Measurements from ENCODE around the gene EXOSC9. TPM values are rescaled to one million over a fixed set of nuclear protein-coding genes. Genes with fewer than 3 reads are reported as not detected.

Gene EXOSC9
- polyA plus RNA-seq, 6 donors from 2014 or later: 12.0 to 45.3 (median 40.1) TPM

- Mint-ChIP-seq H3K27ac (peak overlapping the region in 1 of 6 donors; percentile 14), H3K4me3 (peak overlapping the region in 1 of 8 donors; percentile 16), H3K9me3 (no peaks in the 10 kb centered on the region), H3K36me3 (peaks cover 0 to 4% of the 10 kb centered on the region in 2 donors), H3K4me1 (peaks cover 13 to 18% (median 13%) of the 10 kb centered on the region in 3 donors), H3K27me3 (no peaks in the 10 kb centered on the region)
- ATAC-seq (ENCODE audit: low read depth in 2 of 2) (no peak), DNase-seq (no peak)
Measured at GRCh38 chr4:121819216-121819965, 18.3 kb downstream of the EXOSC9 start.

GRCh38 chr4:121822047-121822446, 20.9 kb downstream of the EXOSC9 start:
- no peak for ATAC-seq (ENCODE audit: low read depth in 2 of 2)
- H3K27ac Mint-ChIP-seq: no peak overlapping the region
- DNase-seq: no peak
- H3K4me3 Mint-ChIP-seq: peak overlapping the region in 3 of 8 donors; percentile 83 to 100 (median 86)
- H3K36me3 Mint-ChIP-seq: peaks cover 0 to 4% of the 10 kb centered on the region in 2 donors
- peaks cover 13 to 18% (median 13%) of the 10 kb centered on the region in 3 donors for H3K4me1 Mint-ChIP-seq
- H3K9me3 Mint-ChIP-seq: no peaks in the 10 kb centered on the region
- H3K27me3 Mint-ChIP-seq: no peaks in the 10 kb centered on the region

- DNase-seq (no peak), ATAC-seq (ENCODE audit: low read depth in 2 of 2) (no peak)
- Mint-ChIP-seq H3K4me3 (peak overlapping the region; percentile 83 to 100 (median 94)), H3K27me3 (no peaks in the 10 kb centered on the region), H3K9me3 (no peaks in the 10 kb centered on the region), H3K36me3 (peaks cover 0 to 4% of the 10 kb centered on the region in 2 donors), H3K4me1 (peaks cover 13 to 18% (median 13%) of the 10 kb centered on the region in 3 donors), H3K27ac (peak overlapping the region in 2 of 6 donors; percentile 83 to 96)
Measured at GRCh38 chr4:121822796-121823504, 21.8 kb downstream of the EXOSC9 start.

DNA sequence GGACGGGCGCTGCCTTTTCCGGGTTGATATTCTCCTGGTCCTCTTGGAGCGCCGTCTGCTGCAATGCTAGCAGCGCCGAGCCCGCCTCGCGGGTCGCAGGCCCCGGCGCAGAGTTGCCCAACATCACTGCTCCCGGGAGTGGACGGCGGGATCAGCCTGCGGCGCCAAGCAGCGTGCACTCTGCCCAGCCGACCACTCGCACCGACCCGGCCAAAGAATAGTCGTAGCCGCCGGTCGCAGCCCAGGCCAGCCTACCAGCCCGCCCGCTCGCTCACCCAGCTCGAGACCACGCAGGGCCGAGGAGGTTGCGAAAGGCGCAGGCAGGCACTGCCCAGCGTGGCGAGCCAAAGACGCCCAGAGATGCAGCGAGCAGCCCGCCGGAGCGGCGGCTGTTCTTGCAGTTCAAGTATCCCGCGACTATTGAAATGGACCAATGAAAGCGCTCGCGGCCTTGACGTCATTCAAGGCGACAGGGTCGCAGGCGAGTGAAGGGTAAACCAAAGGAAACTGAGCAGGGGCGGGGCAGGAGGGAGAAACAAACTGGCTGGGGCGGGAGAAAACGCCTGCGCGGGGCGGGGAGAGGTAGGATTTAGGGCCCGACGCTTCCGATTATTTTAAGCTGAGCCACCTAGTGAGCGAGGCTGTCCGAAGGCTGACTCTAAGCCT, 22.5 kb downstream of the EXOSC9 start, which contains the start of gene CCNA2:
TSS of gene CCNA2 (minus strand) at position 379 of the 666 bp plus-strand sequence. CDS start at position 124, 255 bp downstream.
- peaks cover 13 to 18% (median 13%) of the 10 kb centered on the region in 3 donors for H3K4me1 Mint-ChIP-seq
- peak within 1 kb of the TSS; percentile 83 to 100 (median 94) for H3K4me3 Mint-ChIP-seq

GRCh38 chr4:121824171-121824527, 23.0 kb downstream of the EXOSC9 start:
- DNase-seq (no peak), ATAC-seq (ENCODE audit: low read depth in 2 of 2) (no peak)
- Mint-ChIP-seq H3K9me3 (no peaks in the 10 kb centered on the region), H3K36me3 (no peaks in the 10 kb centered on the region), H3K27ac (peak overlapping the region in 5 of 6 donors; percentile 58 to 97 (median 90)), H3K4me3 (peak overlapping the region; percentile 83 to 100 (median 94)), H3K4me1 (peaks cover 13 to 18% (median 13%) of the 10 kb centered on the region in 3 donors), H3K27me3 (no peaks in the 10 kb centered on the region)

More for the DNA sequence above, 22.5 kb downstream of the EXOSC9 start, which contains the start of gene CCNA2:
- peak; percentile 90 for DNase-seq
- Mint-ChIP-seq H3K9me3 (no peaks in the 10 kb centered on the region), H3K27me3 (no peaks in the 10 kb centered on the region), H3K36me3 (no peaks in the 10 kb centered on the region), H3K27ac (peak within 1 kb of the TSS; percentile 78 to 98 (median 93))
- ATAC-seq (ENCODE audit: low read depth in 2 of 2): peak; percentile 98

- Mint-ChIP-seq H3K4me3 (peak overlapping the region in 4 of 8 donors; percentile 27 to 56 (median 32)), H3K27ac (no peak overlapping the region), H3K4me1 (peaks cover 13 to 18% (median 13%) of the 10 kb centered on the region in 3 donors), H3K27me3 (no peaks in the 10 kb centered on the region), H3K36me3 (no peaks in the 10 kb centered on the region), H3K9me3 (no peaks in the 10 kb centered on the region)
- DNase-seq (no peak), ATAC-seq (ENCODE audit: low read depth in 2 of 2) (no peak)
Measured at GRCh38 chr4:121824950-121825349, 23.8 kb downstream of the EXOSC9 start.

- no peak for DNase-seq
- H3K4me3 Mint-ChIP-seq: peak overlapping the region in 1 of 8 donors; percentile 3
- H3K9me3 Mint-ChIP-seq: no peaks in the 10 kb centered on the region
- no peak overlapping the region for H3K27ac Mint-ChIP-seq
- peaks cover 0 to 6% of the 10 kb centered on the region in 2 donors for H3K36me3 Mint-ChIP-seq
- ATAC-seq (ENCODE audit: low read depth in 2 of 2): no peak
- H3K4me1 Mint-ChIP-seq: peaks cover 9 to 15% (median 10%) of the 10 kb centered on the region in 3 donors
- H3K27me3 Mint-ChIP-seq: no peaks in the 10 kb centered on the region
Measured at GRCh38 chr4:121827853-121828252, 26.7 kb downstream of the EXOSC9 start.

DNA sequence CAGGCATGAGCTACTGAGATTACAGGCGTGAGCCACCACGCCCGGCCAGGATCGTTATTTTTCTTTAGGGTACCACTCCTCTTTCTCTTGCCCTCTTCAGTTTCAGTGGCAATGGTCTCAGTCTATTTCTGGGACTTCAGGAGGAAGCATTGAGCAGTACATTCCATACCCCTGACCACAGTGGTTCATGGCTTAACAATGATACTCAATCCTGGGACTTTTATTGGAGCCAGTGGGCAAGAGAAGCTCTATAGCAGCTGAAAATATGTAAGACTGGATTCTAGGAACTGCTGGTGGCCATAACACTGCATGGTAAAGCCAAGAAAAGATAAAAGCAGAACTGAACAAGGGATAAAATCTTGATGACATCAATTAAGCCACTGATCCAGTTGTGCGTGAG, 28.4 kb downstream of the EXOSC9 start:
- Mint-ChIP-seq H3K36me3 (peaks cover 0 to 6% of the 10 kb centered on the region in 2 donors), H3K27ac (no peak overlapping the region), H3K4me1 (no peaks in the 10 kb centered on the region), H3K27me3 (no peaks in the 10 kb centered on the region), H3K4me3 (no peak overlapping the region), H3K9me3 (no peaks in the 10 kb centered on the region)
- DNase-seq (no peak), ATAC-seq (ENCODE audit: low read depth in 2 of 2) (no peak)

- DNase-seq (no peak), ATAC-seq (ENCODE audit: low read depth in 2 of 2) (no peak)
- Mint-ChIP-seq H3K4me3 (no peak overlapping the region), H3K9me3 (peaks cover 0 to 2% (median 0%) of the 10 kb centered on the region in 7 donors), H3K27ac (no peak overlapping the region), H3K36me3 (peaks cover 8 to 19% of the 10 kb centered on the region in 2 donors), H3K27me3 (no peaks in the 10 kb centered on the region), H3K4me1 (no peaks in the 10 kb centered on the region)
Measured at GRCh38 chr4:121838136-121838535, 37.0 kb downstream of the EXOSC9 start.

GRCh38 chr4:121842862-121843261, 41.7 kb downstream of the EXOSC9 start:
- Mint-ChIP-seq H3K4me1 (no peaks in the 10 kb centered on the region), H3K27ac (no peak overlapping the region), H3K4me3 (no peak overlapping the region), H3K36me3 (peaks cover 9 to 34% of the 10 kb centered on the region in 2 donors), H3K27me3 (no peaks in the 10 kb centered on the region), H3K9me3 (peaks cover 0 to 2% (median 0%) of the 10 kb centered on the region in 7 donors)
- no peak for ATAC-seq (ENCODE audit: low read depth in 2 of 2)
- no peak for DNase-seq

GRCh38 chr4:121846662-121847061, 45.5 kb downstream of the EXOSC9 start:
- H3K9me3 Mint-ChIP-seq: no peaks in the 10 kb centered on the region
- DNase-seq: no peak
- H3K36me3 Mint-ChIP-seq: peaks cover 9 to 21% of the 10 kb centered on the region in 2 donors
- no peaks in the 10 kb centered on the region for H3K4me1 Mint-ChIP-seq
- no peaks in the 10 kb centered on the region for H3K27me3 Mint-ChIP-seq
- no peak overlapping the region for H3K27ac Mint-ChIP-seq
- H3K4me3 Mint-ChIP-seq: no peak overlapping the region
- ATAC-seq (ENCODE audit: low read depth in 2 of 2): no peak

DNA sequence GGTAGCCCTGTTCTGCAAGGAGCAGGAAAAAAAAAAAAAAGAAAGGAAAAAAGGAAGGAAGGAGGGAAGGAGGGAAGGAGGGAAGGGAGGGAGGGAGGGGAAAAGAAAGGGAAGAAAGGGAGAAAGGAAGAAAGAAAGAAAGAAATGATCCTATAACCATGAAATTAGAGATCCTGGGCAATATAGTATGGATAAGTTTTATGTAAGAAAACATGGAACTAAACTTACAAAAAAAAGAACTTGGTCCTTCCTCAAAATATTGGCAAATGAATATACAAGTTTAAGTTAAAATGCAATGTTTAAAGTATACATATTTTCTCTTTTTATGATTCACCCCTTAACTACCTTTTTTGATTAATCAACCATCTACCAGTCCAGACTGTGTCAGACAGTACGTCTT, 50.2 kb downstream of the EXOSC9 start:
- Mint-ChIP-seq H3K4me3 (no peak overlapping the region), H3K36me3 (no peaks in the 10 kb centered on the region), H3K9me3 (no peaks in the 10 kb centered on the region), H3K27ac (peak overlapping the region in 1 of 6 donors; percentile 40), H3K4me1 (no peaks in the 10 kb centered on the region), H3K27me3 (no peaks in the 10 kb centered on the region)
- DNase-seq (no peak), ATAC-seq (ENCODE audit: low read depth in 2 of 2) (no peak)

DNA sequence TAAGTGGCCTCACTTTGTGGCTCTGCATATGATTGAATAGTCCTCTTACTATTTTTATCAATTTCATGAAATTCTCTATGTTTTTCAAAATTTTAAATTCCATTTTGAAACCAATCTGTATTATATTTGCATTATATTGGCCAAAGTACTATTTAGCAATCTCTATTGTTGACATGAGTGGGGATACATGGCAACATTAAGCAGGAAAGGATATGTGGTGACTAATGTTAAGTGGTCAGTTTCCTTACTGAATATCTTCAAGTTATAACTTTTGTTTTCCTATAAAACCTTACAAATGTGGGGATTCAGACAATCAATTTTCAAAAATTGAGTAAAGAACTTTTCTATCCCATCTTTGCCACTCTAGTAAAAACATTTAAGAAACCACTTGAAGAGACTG, 59.0 kb downstream of the EXOSC9 start:
- Mint-ChIP-seq H3K27ac (no peak overlapping the region), H3K27me3 (no peaks in the 10 kb centered on the region), H3K9me3 (no peaks in the 10 kb centered on the region), H3K36me3 (no peaks in the 10 kb centered on the region), H3K4me3 (no peak overlapping the region), H3K4me1 (no peaks in the 10 kb centered on the region)
- DNase-seq (no peak), ATAC-seq (ENCODE audit: low read depth in 2 of 2) (no peak)
